Mucosa of rectum (tissue), 2 donors: ENCODE data around the gene RPL10.

Experiments
- H3K27ac ChIP-seq, 2 donors: one replicate each; pipeline ENCODE4 v1.7.0; 2013; ENCODE audit warnings: inconsistent platforms in 2 of 2, low read depth in 2 of 2, low read length in 2 of 2
- H3K27me3 ChIP-seq, 2 donors: one replicate each; pipeline ENCODE4 v1.7.0; 2013; ENCODE audit warnings: low read length in 2 of 2; ENCODE audit not compliant: control insufficient read depth in 2 of 2, insufficient read depth in 2 of 2
- H3K36me3 ChIP-seq, 2 donors: one replicate each; pipeline ENCODE4 v1.7.0; 2013; ENCODE audit warnings: low read length in 2 of 2; ENCODE audit not compliant: control insufficient read depth in 2 of 2, insufficient read depth in 2 of 2
- H3K4me1 ChIP-seq, 2 donors: one replicate each; pipeline ENCODE4 v1.7.0; 2013; ENCODE audit warnings: low read length in 2 of 2, mild to moderate bottlenecking in 1 of 2; ENCODE audit not compliant: control insufficient read depth in 2 of 2, insufficient read depth in 2 of 2
- H3K4me3 ChIP-seq, 2 donors: one replicate each; pipeline ENCODE4 v1.7.0; 2013; ENCODE audit warnings: low read length in 2 of 2
- H3K9ac ChIP-seq, 2 donors: one replicate each; pipeline ENCODE4 v1.7.0; 2013; ENCODE audit warnings: low read length in 2 of 2, low read depth in 1 of 2, mild to moderate bottlenecking in 1 of 2
- H3K9me3 ChIP-seq, 2 donors: one replicate each; pipeline ENCODE4 v1.7.0; 2013; ENCODE audit warnings: low read length in 2 of 2; ENCODE audit not compliant: control insufficient read depth in 2 of 2
- donor health status: healthy.
- donor health status: Normal muscosa, but diverticular disease.

Gene RPL10

DNA sequence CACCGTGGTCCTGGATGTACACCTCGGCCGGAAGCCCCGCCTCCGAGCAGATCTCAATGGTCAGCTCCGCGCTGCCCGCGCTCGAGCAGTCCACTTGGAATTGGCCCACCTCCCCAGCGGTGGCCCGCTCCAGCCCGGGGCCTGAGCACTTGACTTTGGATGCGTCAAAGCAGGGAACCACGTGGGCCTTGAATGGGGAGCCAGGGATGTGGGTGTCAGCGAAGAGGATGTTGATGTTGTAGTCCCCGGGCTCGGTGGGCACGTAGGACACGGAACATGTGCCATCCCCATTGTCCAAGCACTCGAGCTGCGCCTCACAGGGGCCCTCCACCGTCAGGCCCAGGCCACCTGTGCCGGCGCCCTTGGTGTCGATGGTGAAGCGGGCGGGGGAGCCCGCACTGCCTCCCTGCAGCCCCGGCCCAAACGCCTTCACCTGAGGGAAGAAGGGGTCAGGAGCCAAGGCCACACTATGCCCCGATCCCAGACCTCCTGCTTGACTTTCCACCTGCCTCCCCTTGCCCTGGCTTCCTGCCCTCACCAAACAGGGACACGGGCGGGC lies 37.9 kb upstream of the RPL10 start:
- H3K36me3 ChIP-seq = peaks cover 9 to 23% of the 10 kb centered on the region in 2 donors
- no peak overlapping the region for H3K4me3 ChIP-seq
- H3K9ac ChIP-seq = no peak overlapping the region
- H3K4me1 ChIP-seq = no peaks in the 10 kb centered on the region
- no peak overlapping the region for H3K27ac ChIP-seq
- H3K9me3 ChIP-seq = no peaks in the 10 kb centered on the region
- H3K27me3 ChIP-seq = no peaks in the 10 kb centered on the region

DNA sequence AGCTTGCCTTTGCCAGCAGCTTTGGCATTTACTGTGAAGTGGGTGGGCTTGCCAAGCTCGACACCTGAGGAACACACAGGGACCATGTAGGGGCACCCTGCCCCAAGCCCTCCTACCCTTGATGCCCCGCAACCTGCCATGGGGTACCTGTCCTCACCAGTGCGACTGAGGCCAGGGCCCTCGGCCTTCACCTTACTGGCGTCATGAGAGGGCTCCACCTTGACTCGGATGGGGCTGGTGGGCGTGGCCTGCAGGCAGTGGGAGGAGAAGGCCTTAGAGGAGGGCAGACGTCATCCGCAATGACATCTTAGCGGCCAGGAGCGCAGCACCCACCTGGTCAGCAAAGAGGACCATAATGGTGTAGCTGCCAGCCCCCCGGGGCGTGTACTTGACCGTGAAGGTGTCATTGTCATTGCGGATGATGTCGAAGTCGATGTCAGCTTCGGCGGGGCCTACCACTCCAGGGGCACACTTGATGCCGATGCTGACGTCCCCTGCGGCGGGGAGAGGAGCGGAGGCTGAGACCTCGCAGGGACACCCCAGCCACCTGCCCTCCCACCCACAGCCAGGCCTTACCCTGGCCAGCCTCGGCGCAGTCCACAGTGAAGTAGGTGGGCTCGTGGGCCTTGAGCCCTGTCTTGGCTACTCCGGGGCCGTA lies 36.0 kb upstream of the RPL10 start:
- no peak overlapping the region for H3K27ac ChIP-seq

DNA sequence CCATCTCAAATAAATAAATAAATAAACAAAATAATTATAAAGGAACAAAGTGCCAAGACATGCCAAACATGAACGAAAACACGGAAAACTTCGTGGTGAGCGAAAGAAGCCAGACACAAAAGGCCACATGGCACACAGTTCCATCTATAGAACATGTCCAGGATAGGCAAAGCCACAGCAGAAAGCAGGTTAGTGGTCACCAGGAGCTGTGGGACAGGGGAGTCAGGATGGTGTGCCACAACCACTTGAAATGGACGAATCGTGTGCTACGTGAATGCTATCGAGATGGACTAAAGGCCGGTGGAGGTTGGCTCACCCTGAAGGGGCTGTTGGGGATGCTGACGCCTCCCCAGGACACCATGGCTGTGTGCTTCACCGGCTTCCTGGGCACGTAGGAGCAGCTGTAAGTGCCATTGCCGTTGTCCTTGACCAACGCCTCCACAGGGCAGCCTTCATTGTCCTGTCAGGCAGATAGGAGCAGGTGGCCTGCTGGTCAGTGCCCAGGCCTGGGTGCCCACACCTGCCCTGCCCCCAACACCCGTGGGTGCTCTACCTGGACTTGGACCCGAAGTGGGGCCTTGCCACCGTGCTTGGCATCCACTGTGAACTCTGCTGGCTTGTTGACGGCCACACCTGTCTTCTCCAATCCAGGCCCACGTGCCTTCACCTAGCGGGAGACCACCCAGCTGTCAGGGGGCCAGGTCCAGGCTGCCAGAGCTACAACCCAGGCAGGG lies 34.3 kb upstream of the RPL10 start:
- Histone ChIP-seq H3K9me3 (no peaks in the 10 kb centered on the region), H3K4me1 (peaks cover 0 to 10% of the 10 kb centered on the region in 2 donors), H3K4me3 (no peak overlapping the region), H3K36me3 (peaks cover 9 to 19% of the 10 kb centered on the region in 2 donors), H3K9ac (no peak overlapping the region), H3K27ac (no peak overlapping the region), H3K27me3 (no peaks in the 10 kb centered on the region)

More for the DNA sequence above, 36.0 kb upstream of the RPL10 start:
- Histone ChIP-seq H3K4me1 (no peaks in the 10 kb centered on the region), H3K27me3 (no peaks in the 10 kb centered on the region), H3K9me3 (no peaks in the 10 kb centered on the region), H3K36me3 (peaks cover 9 to 23% of the 10 kb centered on the region in 2 donors), H3K4me3 (no peak overlapping the region), H3K9ac (no peak overlapping the region)

DNA sequence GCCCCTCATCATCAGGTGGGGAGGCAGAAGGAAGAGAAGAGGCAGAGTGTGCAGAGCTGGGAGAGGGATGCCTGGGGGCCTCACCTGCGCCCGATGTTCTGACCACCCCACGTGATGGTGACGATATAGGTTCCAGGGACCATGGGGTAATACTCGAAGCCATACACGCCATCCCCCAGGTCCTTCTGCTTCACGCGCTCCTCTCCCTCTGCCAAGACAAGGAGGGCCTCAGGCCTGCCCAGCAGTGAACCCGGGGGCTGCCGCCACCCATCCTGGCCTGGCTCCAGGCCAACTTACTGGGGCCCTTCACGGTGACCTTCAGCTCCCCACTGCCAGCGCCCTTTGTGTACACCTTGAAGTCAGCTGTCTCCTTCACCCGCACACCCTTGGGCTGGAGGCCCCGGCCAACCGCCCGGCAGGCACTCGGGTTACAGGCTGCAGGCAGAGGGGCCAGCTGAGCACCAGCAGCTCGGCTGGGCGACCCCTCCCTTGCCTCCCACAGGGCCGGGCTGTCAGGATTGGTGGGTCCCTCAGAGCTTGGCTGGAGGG lies 33.1 kb upstream of the RPL10 start:
- H3K27ac ChIP-seq = no peak overlapping the region
- peaks cover 5% of the 10 kb centered on the region in 2 donors for H3K27me3 ChIP-seq
- peaks cover 0 to 10% of the 10 kb centered on the region in 2 donors for H3K4me1 ChIP-seq
- H3K9ac ChIP-seq = no peak overlapping the region
- no peaks in the 10 kb centered on the region for H3K9me3 ChIP-seq
- H3K36me3 ChIP-seq = peaks cover 9 to 16% of the 10 kb centered on the region in 2 donors
- no peak overlapping the region for H3K4me3 ChIP-seq

DNA sequence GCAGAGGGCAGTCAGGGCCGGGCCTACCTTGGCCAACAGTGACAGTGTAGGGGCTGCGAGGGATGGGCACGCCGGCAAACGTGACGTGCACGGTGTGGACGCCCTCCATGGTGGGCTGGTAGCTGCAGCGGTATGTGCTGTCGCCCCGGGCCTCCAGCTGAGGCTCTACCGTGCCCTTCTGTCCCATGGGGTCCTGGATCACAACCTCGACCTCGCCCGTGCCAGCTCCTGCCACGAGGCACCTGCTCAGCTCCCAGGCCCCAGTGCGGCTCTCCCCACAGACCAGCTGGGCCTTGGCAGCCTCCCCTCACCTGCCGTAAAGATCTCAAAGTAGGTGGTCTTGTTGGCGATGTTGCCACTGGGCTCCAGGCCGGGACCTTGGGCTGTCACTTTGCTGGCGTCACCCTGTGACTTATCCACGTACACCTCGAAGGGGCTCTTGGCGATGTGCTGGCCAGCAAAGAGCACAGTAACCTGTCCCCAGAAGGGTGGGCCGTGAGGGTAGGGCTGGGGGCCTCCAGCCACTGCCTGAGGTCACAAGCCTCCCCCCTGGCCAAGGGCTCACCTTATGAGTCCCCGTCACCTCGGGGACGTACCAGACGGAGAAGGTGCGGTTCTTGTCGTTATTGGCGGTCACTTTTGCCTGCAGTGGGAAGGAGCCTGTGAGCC lies 32.0 kb upstream of the RPL10 start:
- H3K36me3 ChIP-seq = peaks cover 9 to 16% of the 10 kb centered on the region in 2 donors

DNA sequence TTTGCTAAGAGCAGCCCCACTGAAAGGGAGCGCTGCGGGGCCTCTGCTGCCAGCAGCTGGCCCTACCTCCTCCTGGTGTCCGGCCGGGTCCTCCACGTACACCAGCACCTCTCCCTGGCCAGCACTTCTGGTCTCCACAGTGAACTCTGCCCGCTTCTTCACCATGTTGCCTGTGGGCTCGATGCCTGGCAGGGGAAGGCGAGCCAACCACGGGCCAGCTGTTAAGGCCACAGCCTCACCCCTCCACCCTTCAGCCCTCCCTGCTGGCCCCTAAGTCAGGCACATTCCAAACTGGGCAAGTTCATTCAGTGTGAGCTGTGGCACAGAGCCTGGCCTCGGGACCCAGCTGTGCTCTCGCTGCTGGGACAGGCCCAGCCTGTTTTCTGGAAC lies 31.5 kb upstream of the RPL10 start:
- Histone ChIP-seq H3K27ac (peak overlapping the region in 1 of 2 donors; percentile 16), H3K4me3 (no peak overlapping the region), H3K9me3 (no peaks in the 10 kb centered on the region), H3K36me3 (peaks cover 6 to 12% of the 10 kb centered on the region in 2 donors), H3K4me1 (peaks cover 3 to 10% of the 10 kb centered on the region in 2 donors), H3K27me3 (peaks cover 5% of the 10 kb centered on the region in 2 donors), H3K9ac (no peak overlapping the region)

More for the DNA sequence above, 32.0 kb upstream of the RPL10 start:
- H3K4me1 ChIP-seq = peaks cover 3 to 10% of the 10 kb centered on the region in 2 donors
- H3K9me3 ChIP-seq = no peaks in the 10 kb centered on the region
- H3K9ac ChIP-seq = no peak overlapping the region
- H3K4me3 ChIP-seq = no peak overlapping the region
- H3K27me3 ChIP-seq = peaks cover 5% of the 10 kb centered on the region in 2 donors
- peak overlapping the region in 1 of 2 donors; percentile 16 for H3K27ac ChIP-seq

DNA sequence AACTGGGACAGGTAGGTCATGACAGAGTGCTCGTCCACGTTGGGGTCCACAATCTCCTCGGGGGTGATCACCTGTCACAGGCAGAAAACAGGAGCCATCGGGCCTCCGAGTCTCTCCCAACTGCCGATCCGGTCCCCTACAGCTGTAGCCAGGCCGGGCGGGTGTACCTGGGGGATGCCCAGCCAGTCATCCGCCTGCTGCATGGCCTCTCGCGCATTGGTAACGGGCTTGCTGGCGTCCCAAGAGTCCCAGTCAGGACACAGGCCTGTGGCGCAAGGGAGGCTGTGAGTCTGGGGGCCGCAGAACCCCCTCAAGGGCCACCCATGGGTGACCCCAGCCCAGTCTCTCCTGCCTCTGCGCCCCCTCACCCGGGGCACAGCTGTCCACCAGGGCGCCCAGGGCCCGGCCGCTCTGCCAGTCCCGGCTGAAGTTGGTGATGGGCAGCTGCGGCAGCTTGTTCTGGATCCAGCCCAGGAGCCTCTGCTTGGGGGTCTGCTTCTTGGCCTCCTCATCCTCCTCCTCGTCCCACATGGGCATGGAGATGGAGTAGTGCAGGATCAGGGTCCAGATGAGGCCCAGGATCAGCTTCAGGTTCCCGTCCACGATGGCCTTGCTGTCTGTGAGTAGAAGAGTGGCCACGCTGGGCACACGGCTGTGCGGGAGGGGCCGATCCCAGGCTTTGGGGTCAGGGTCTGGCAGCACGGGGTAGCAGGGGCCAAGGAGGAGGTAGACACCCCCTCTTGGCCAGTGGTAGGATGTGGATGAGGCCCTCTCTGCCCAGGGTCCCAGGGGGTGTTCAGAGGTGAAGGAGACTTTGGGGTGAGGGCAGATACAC lies 30.5 kb upstream of the RPL10 start:
- peaks cover 3 to 10% of the 10 kb centered on the region in 2 donors for H3K4me1 ChIP-seq
- H3K4me3 ChIP-seq = no peak overlapping the region
- H3K9ac ChIP-seq = peak overlapping the region in 1 of 2 donors; percentile 32
- peak overlapping the region; percentile 80 to 90 for H3K27ac ChIP-seq
- H3K9me3 ChIP-seq = no peaks in the 10 kb centered on the region
- peaks cover 3 to 7% of the 10 kb centered on the region in 2 donors for H3K36me3 ChIP-seq
- peaks cover 5 to 10% of the 10 kb centered on the region in 2 donors for H3K27me3 ChIP-seq

DNA sequence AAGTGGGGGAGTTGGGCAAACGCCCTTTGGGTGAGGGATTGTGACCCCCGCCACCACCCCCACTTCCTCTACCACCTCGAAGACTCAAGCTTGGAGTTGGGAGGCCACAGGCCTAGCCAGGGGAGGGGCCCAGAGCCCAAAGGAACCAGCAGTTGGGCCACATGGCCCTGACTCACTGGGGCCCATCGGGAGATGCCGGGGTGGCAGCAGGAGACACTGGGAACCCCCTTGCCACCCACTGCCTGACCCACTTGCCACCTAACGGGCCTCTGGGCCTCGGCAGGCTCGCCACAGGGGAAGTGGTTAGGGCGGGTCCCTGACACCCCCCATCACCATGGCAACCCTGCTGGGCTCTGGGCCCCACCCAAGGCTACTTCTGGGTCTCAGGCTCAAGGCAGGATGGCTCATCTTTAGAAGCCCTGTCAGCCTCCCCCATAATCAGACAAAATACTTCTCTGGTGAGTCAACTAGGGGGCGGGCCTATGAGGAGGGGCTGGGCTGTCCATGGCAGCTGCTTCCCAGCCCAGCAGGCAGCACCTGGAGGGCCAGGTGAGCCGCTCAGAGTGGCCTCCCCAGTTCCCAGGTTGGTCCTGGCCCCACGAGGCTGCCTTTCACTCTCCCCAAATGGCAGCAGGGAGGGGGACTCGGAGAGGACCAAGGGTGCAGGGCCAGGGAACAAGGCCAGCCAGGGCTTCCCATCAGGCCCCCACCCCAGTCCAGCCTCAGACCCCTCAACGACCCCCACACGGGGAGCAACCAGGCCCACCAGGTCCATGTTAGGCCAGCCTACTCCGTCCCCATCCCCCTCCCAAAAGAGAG lies 29.3 kb upstream of the RPL10 start:
- Histone ChIP-seq H3K36me3 (peaks cover 0 to 6% of the 10 kb centered on the region in 2 donors), H3K9me3 (no peaks in the 10 kb centered on the region), H3K9ac (peak overlapping the region; percentile 41 to 45), H3K27me3 (peaks cover 5 to 10% of the 10 kb centered on the region in 2 donors), H3K4me3 (peak overlapping the region; percentile 49 to 57), H3K27ac (peak overlapping the region; percentile 80 to 90), H3K4me1 (peaks cover 7 to 15% of the 10 kb centered on the region in 2 donors)
